HG03565 (cell line): Measurements from ENCODE around the gene SGCA.

Source experiments
- ATAC-seq: cut with Tn5 transposase; IDR thresholded peaks from one replicate; pipeline ENCODE4 v1.9.1; 2021; ENCODE audit warnings: mild to moderate bottlenecking, moderate library complexity; ENCODE audit not compliant: unreplicated experiment

The SGCA gene

GRCh38 chr17:50149091-50149416 is 16.8 kb upstream of the SGCA start:
- ATAC-seq = no peak

GRCh38 chr17:50149417-50150353 is 16.1 kb upstream of the SGCA start:
- ATAC-seq = no peak

- ATAC-seq = no peak
Measured at GRCh38 chr17:50150354-50151040, 15.3 kb upstream of the SGCA start, which contains the start of gene PPP1R9B. TSS of gene PPP1R9B (minus strand) at chr17:50150677. CDS start at chr17:50150513, 164 bp downstream.

- ATAC-seq = no peak
Measured at GRCh38 chr17:50151041-50151936, 14.5 kb upstream of the SGCA start.

- ATAC-seq = no peak
Measured at GRCh38 chr17:50151937-50152547, 13.8 kb upstream of the SGCA start.

GRCh38 chr17:50152736-50153135 is 13.1 kb upstream of the SGCA start:
- ATAC-seq = no peak

- ATAC-seq = no peak
Measured at GRCh38 chr17:50153650-50154575, 11.9 kb upstream of the SGCA start.

- no peak for ATAC-seq
Measured at GRCh38 chr17:50154604-50155003, 11.2 kb upstream of the SGCA start.

- no peak for ATAC-seq
Measured at GRCh38 chr17:50155115-50155819, 10.5 kb upstream of the SGCA start.

- ATAC-seq = no peak
Measured at GRCh38 chr17:50157891-50158290, 7.9 kb upstream of the SGCA start.

- peak; percentile 85 for ATAC-seq
Measured at GRCh38 chr17:50161023-50161910, 4.5 kb upstream of the SGCA start.

GRCh38 chr17:50161911-50162288 is 3.9 kb upstream of the SGCA start:
- ATAC-seq = no peak

GRCh38 chr17:50162466-50163254 is 3.1 kb upstream of the SGCA start:
- no peak for ATAC-seq

- no peak for ATAC-seq
Measured at GRCh38 chr17:50163843-50164696, 1.7 kb upstream of the SGCA start.

GRCh38 chr17:50164697-50164988 is 1.2 kb upstream of the SGCA start:
- ATAC-seq = no peak

GRCh38 chr17:50165066-50165465 is 739 bp upstream of the SGCA start:
- ATAC-seq = no peak

- no peak for ATAC-seq
Measured at GRCh38 chr17:50165466-50165865, 339 bp upstream of the SGCA start.
